Astrocyte (in vitro differentiated cells and primary cell): Measurements from ENCODE around the gene DTNA. TPM values are rescaled to one million over a fixed set of nuclear protein-coding genes. Genes with fewer than 3 reads are reported as not detected.
A peak's percentile ranks its signal among the peaks of the same experiment; 100 is the strongest.

Experiments used
- DNase-seq: peaks from one replicate; pipeline ENCODE4 v3.0.0-alpha.2; 2010; ENCODE audit warnings: low read depth
- FAIRE-seq: peaks from 2 replicates; lab custom pipeline; 2011; peaks lifted over from hg19 to GRCh38; lab: Jason Lieb, UNC
- H2AFZ ChIP-seq: 2 replicates; pipeline ENCODE4 v1.6.0; 2012; ENCODE audit warnings: low read depth, low read length, inconsistent platforms
- H3K27ac ChIP-seq: 2 replicates; pipeline ENCODE4 v1.5.1; 2011; ENCODE audit warnings: low read depth, low read length, inconsistent platforms
- H3K27me3 ChIP-seq: 2 replicates; pipeline ENCODE4 v1.6.0; 2011; ENCODE audit warnings: low read length, inconsistent platforms; ENCODE audit not compliant: insufficient read depth
- H3K36me3 ChIP-seq: 2 replicates; pipeline ENCODE4 v1.5.1; 2011; ENCODE audit warnings: low read length, inconsistent platforms; ENCODE audit not compliant: insufficient read depth
- H3K4me1 ChIP-seq: 2 replicates; pipeline ENCODE4 v1.5.1; 2011; ENCODE audit warnings: low read length, inconsistent platforms; ENCODE audit not compliant: insufficient read depth
- H3K4me2 ChIP-seq: 2 replicates; pipeline ENCODE4 v1.6.0; 2012; ENCODE audit warnings: low read length, inconsistent platforms
- H3K4me3 ChIP-seq: 2 replicates; pipeline ENCODE4 v1.5.1; 2011; ENCODE audit warnings: low read depth, mild to moderate bottlenecking, low read length, inconsistent platforms; ENCODE audit not compliant: insufficient read depth
- H3K79me2 ChIP-seq: 2 replicates; pipeline ENCODE4 v1.6.0; 2012; ENCODE audit warnings: mild to moderate bottlenecking, low read length, inconsistent platforms; ENCODE audit not compliant: insufficient read depth
- H3K9ac ChIP-seq: 2 replicates; pipeline ENCODE4 v1.6.0; 2012; ENCODE audit warnings: mild to moderate bottlenecking, low read length, inconsistent platforms
- H3K9me3 ChIP-seq: 2 replicates; pipeline ENCODE4 v1.5.1; 2012; ENCODE audit warnings: low read depth, mild to moderate bottlenecking, low read length, inconsistent platforms; ENCODE audit not compliant: insufficient read depth
- H4K20me1 ChIP-seq: 2 replicates; pipeline ENCODE4 v1.6.0; 2012; ENCODE audit warnings: low read length, inconsistent platforms; ENCODE audit not compliant: insufficient read depth
- H3K27ac Mint-ChIP-seq: one replicate; pipeline ENCODE4 v1.8.0; 2021; ENCODE audit warnings: mild to moderate bottlenecking, mixed read lengths; ENCODE audit not compliant: unreplicated experiment
- H3K27me3 Mint-ChIP-seq: one replicate; pipeline ENCODE4 v1.8.0; 2021; ENCODE audit warnings: low read depth, mixed read lengths; ENCODE audit not compliant: unreplicated experiment
- H3K36me3 Mint-ChIP-seq: one replicate; pipeline ENCODE4 v1.8.0; 2021; ENCODE audit warnings: low read depth, mixed read lengths; ENCODE audit not compliant: unreplicated experiment
- H3K4me1 Mint-ChIP-seq: one replicate; pipeline ENCODE4 v1.8.0; 2021; ENCODE audit warnings: low read depth, mixed read lengths; ENCODE audit not compliant: unreplicated experiment
- H3K4me3 Mint-ChIP-seq: one replicate; pipeline ENCODE4 v1.8.0; 2021; ENCODE audit warnings: mild to moderate bottlenecking, moderate library complexity, mixed read lengths; ENCODE audit not compliant: unreplicated experiment
- H3K9me3 Mint-ChIP-seq: one replicate; pipeline ENCODE4 v1.8.0; 2021; ENCODE audit warnings: mild to moderate bottlenecking, mixed read lengths; ENCODE audit not compliant: unreplicated experiment
- CTCF ChIP-seq: IDR thresholded peaks from 2 replicates; pipeline ENCODE4 v1.5.1; 2011; ENCODE audit warnings: low read depth, mild to moderate bottlenecking, inconsistent platforms, low read length, moderate library complexity; ENCODE audit not compliant: insufficient read depth
- EZH2 ChIP-seq: IDR thresholded peaks from 2 replicates; pipeline ENCODE4 v1.6.1; 2012; ENCODE audit warnings: mild to moderate bottlenecking, low read length, inconsistent platforms; ENCODE audit not compliant: insufficient read depth
- total RNA-seq: library from RNA; stranded (reverse); gene quantifications from 2 replicates; pipeline ENCODE4 v1.2.1, GENCODE V29; 2021

Gene DTNA
- total RNA-seq, 1 donor from 2014 or later: 41.1 TPM

- H3K4me1 ChIP-seq: no peaks in the 10 kb centered on the region
- H3K4me3 ChIP-seq: no peak overlapping the region
- H3K79me2 ChIP-seq: no peaks in the 10 kb centered on the region
- Mint-ChIP-seq H3K36me3 (no peaks in the 10 kb centered on the region), H3K27me3 (no peaks in the 10 kb centered on the region), H3K4me3 (no peak overlapping the region), H3K9me3 (no peaks in the 10 kb centered on the region), H3K27ac (no peak overlapping the region), H3K4me1 (peaks cover 23% of the 10 kb centered on the region)
- no peaks in the 10 kb centered on the region for H3K27me3 ChIP-seq
- FAIRE-seq (no peak), DNase-seq (no peak)
- H3K9ac ChIP-seq: no peak overlapping the region
- no peak overlapping the region for H3K4me2 ChIP-seq
- H4K20me1 ChIP-seq: no peaks in the 10 kb centered on the region
- no peak overlapping the region for H3K27ac ChIP-seq
- no peaks in the 10 kb centered on the region for H3K9me3 ChIP-seq
- H2AFZ ChIP-seq: no peak overlapping the region
- H3K36me3 ChIP-seq: no peaks in the 10 kb centered on the region
- no peak for TF ChIP-seq CTCF
- TF ChIP-seq EZH2: no peak
Measured at GRCh38 chr18:34875150-34875549, 165.1 kb downstream of the DTNA start.

- H3K79me2 ChIP-seq: no peaks in the 10 kb centered on the region
- no peak overlapping the region for H3K27ac ChIP-seq
- no peaks in the 10 kb centered on the region for H3K4me1 ChIP-seq
- no peak overlapping the region for H3K9ac ChIP-seq
- FAIRE-seq: no peak
- H3K36me3 ChIP-seq: peaks cover 2% of the 10 kb centered on the region
- no peak overlapping the region for H3K4me2 ChIP-seq
- Mint-ChIP-seq H3K4me3 (no peak overlapping the region), H3K9me3 (no peaks in the 10 kb centered on the region), H3K27ac (no peak overlapping the region), H3K4me1 (no peaks in the 10 kb centered on the region), H3K36me3 (peaks cover 3% of the 10 kb centered on the region), H3K27me3 (no peaks in the 10 kb centered on the region)
- no peaks in the 10 kb centered on the region for H4K20me1 ChIP-seq
- no peak overlapping the region for H3K4me3 ChIP-seq
- H2AFZ ChIP-seq: no peak overlapping the region
- TF ChIP-seq CTCF: no peak
- no peak for TF ChIP-seq EZH2
- no peak for DNase-seq
- H3K27me3 ChIP-seq: no peaks in the 10 kb centered on the region
- no peaks in the 10 kb centered on the region for H3K9me3 ChIP-seq
Measured at GRCh38 chr18:34880403-34880802, 170.3 kb downstream of the DTNA start.

GRCh38 chr18:34880882-34881834 lies 171.1 kb downstream of the DTNA start:
- peak; percentile 16 for TF ChIP-seq CTCF
- no peak for TF ChIP-seq EZH2
- H3K9me3 Mint-ChIP-seq: no peaks in the 10 kb centered on the region
- no peak overlapping the region for H3K27ac Mint-ChIP-seq
- no peaks in the 10 kb centered on the region for H3K27me3 Mint-ChIP-seq
- Histone ChIP-seq H3K9ac (no peak overlapping the region), H3K27me3 (no peaks in the 10 kb centered on the region), H3K9me3 (no peaks in the 10 kb centered on the region), H2AFZ (no peak overlapping the region), H3K4me2 (no peak overlapping the region), H3K36me3 (peaks cover 2% of the 10 kb centered on the region), H3K4me3 (no peak overlapping the region), H3K79me2 (no peaks in the 10 kb centered on the region), H3K27ac (no peak overlapping the region), H3K4me1 (no peaks in the 10 kb centered on the region), H4K20me1 (no peaks in the 10 kb centered on the region)
- H3K4me3 Mint-ChIP-seq: no peak overlapping the region
- H3K36me3 Mint-ChIP-seq: peaks cover 3% of the 10 kb centered on the region
- FAIRE-seq (no peak), DNase-seq (no peak)
- H3K4me1 Mint-ChIP-seq: no peaks in the 10 kb centered on the region
